Mesenteric fat pad (tissue), 1 donor: ENCODE results near the gene HPSE2. TPM values are rescaled to one million over a fixed set of nuclear protein-coding genes. Genes with fewer than 3 reads are reported as not detected.
"Not testable (repeated sequence)": the region's sequence is repeated elsewhere in the genome, so short reads cannot be mapped to it uniquely, and the experiment has no call there.

Experiments used
- DNase-seq: peaks from one replicate; pipeline ENCODE4 v3.0.0-alpha.2; 2020; ENCODE audit warnings: low spot score
- total RNA-seq: library from RNA; stranded (reverse); fragmentation: NEBNext Ultra II Directional; extraction: Animal tissue kit (Norgen Biotek cat#: 25700); gene quantifications from one replicate; pipeline ENCODE4 v1.2.1, GENCODE V29; 2021
- donor health status: DM: yes; HTN: yes; CAD: no.

HPSE2 gene
- total RNA-seq, 1 donor from 2014 or later, result 1.9 TPM

DNA sequence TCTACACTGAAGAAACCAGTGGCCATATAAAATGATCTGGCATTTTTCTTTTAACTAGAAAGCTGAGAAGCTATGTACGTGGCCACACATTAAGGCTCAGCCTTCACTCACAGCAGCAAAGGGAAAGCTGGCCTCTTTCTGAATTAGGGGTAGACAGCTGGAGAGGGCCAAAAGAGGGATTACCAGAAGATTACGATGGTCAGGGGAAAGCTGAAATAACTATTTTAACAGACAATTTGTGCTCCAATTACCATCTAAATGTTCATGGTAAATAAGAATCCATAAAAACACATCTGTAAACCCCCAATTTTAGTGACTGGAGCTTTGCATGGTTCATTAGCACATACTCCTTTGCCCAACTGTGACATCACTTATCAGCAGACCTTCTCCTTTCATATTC, 314.3 kb downstream of the HPSE2 start:
- no peak for DNase-seq

DNA sequence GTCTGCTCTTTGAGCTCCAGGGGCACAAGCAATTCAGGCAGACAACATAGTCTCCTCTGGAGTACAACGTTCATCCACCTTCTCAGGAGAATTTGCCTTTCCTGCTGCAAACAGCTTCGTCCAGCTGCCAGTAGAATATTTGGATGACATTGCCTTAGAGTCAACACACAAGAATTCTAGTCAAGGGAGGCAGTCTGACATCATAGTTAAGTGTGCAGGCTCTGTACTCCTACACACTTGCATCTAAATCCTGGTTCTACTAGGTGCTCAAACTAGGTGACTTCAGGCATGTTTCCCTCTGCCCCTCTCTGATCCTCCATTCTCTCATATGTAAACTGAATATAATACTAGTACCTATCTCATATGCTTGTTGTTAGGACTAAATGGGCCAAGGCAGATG, 314.8 kb downstream of the HPSE2 start:
- DNase-seq, result no peak

DNA sequence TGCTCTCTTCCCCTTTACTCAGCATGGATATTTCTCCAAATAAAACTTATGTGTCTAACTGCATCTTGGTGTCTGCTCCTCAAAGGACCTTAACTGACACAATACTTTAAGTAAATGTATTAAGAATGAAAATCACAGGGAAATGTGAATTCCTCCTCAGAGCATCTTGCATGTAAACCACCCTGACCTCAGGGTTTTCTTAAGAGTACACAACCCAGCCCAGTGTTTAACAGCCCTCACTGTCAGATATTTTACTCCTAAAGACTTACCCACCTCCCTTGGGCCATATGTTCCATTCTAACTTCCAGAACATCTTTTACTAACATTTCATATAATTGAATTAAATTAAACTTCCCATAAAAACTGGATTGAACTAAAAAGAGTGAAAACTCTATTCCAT, 315.3 kb downstream of the HPSE2 start:
- DNase-seq, result no peak

DNA sequence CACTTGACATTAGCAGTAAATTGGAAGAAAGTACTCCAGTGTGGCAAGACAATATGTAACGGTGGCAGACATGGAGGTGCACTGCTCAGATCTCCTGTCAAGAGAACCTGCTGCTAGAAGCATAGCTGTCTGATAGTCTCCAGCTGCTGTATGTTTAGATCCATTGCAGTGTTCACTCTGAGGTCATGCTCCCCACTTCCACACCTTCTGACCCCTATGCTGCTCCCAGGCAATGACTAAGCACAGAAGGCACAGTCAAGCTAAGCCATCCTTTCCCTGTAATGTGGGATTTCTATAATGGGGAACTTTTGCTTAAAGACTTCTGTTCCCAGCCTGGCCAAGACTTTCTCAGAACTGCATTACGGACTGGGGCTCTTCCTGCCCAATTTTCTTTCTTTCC, 315.8 kb downstream of the HPSE2 start:
- DNase-seq, result no peak

DNA sequence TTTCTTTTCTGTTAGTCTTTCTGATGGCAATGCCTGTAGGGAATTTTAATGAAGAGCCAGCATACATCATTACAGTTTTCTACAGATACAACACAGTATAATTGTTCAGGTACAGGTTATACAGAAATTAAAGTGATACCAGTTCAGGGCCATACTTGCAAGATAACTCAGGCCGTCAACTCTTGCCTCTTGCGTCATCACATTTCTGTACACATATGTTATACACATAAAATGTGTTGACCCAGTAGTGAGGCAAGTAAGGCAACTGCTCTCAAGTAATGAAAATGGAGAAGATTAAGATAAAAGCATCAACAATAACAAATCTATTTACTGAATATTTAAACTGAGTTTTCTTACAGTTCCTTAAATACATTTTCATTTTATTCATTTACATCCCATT, 317.8 kb downstream of the HPSE2 start:
- no peak for DNase-seq

DNA sequence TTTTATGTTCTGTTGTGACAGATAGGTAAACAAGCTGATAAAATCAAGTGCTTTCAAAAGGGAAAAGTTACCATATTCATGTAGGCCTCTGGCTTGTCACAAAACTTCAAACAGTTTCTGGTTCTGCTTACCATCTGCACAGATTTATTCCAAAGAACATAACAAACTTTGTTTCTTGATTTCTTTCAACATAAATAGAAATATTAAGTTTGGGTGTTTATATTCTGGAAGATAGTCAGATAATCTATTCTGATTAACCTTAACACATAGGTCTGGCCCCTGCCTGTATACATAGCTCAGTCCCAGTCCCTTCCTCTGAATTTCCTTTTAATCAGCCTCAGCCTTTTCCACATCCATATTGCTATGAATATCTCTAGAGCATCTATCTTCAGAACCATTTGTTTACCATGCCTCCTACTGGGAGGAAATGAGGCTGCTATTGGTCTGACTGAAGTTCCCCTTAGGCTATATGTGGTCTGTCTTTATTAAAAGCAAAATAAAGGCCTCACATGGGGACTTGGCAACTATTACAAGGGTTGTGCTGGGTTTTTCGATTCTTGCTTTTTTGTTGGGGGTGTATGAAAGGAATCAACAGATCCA, 319.0 kb downstream of the HPSE2 start:
- DNase-seq, result no peak

DNA sequence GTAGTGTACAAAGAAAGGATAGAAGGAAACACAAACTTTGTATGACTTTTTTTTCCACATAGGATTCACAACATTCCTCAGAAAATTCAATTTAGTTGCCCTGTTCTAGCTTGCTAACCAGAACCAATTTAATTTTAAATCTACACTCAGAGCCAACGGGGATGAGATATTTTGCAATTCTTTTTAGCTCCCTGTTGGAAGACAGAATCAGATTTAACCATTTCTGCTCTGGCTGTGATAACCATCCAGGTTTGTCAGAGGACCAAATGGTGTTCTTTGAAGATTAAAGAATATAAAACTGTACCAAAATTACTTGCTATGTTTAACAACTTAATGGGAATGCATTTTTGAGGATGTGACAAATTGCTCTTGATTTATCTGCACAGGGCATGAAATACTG, 319.7 kb downstream of the HPSE2 start:
- DNase-seq, result no peak

DNA sequence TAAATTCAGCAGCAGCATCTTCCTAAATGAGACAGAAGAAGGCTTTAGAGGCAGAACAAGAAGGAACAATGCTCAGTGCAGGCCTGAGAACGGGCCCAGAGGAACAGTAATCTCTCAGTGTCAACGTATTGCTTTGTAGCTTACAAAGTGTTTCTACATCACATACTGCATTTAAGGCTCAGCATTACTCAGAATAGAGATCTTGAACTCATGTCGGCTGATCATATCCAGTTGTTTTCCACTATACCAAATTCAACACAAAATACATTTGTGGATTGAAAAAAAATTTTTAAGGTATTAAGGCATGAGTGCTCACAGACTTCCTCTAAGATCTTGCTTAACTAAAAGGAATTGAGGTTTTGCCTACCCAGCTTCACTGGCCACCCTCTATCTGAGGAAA, 325.1 kb downstream of the HPSE2 start:
- no peak for DNase-seq

DNA sequence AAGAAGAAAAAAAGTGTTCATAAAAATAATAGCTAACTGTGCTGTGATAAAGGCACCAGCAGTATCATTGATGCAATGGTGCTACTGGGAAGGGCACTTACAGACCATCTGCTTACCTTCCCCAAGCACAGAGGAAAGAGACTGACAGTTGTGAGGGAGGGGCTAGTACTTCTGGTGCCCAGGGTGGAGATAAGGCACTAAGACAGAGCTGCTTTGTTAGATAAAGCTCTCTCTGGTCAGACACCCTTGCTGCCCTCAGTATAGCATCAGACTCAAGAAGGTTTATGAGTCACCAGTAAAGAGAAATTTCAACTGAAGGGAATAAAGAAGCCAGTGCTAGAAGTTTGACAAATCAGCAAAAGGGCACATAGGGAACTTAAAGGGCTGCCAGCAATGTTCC, 325.6 kb downstream of the HPSE2 start:
- no peak for DNase-seq

DNA sequence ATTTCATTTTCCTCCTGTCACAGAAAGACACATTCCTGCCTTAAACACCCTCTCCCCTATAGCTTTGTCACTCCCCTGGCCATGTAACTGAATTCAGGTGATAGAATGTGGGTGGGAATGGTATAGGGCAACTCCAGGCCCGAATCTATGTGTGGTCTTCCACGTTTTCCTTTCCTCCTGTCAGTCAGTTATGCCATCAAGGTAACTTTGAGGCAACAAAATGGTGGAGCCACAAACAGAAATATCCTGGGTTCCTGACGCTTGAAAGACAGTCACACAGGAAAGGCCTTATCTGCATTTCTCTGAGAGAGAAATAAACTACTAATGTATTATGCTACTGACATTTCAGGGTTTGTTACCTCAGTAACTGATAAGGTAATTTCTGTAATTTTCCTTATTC, 326.8 kb downstream of the HPSE2 start:
- DNase-seq, result no peak

DNA sequence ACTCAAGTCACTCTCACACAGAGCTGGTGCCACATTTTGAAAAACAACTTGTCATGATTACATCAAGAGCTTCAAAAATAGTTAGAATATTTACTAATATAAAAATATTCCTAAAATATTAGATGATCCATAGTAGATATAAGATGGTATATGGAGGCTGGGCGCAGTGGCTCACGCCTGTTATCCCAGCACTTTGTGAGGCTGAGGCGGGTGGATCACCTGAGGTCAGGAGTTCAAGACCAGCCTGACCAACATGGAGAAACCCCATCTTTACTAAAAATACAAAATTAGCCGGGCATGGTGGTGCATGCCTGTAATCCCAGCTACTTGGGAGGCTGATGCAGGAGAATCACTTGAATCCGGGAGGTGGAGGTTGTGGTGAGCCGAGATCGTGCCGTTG, 327.4 kb downstream of the HPSE2 start:
- not testable (repeated sequence) for DNase-seq

DNA sequence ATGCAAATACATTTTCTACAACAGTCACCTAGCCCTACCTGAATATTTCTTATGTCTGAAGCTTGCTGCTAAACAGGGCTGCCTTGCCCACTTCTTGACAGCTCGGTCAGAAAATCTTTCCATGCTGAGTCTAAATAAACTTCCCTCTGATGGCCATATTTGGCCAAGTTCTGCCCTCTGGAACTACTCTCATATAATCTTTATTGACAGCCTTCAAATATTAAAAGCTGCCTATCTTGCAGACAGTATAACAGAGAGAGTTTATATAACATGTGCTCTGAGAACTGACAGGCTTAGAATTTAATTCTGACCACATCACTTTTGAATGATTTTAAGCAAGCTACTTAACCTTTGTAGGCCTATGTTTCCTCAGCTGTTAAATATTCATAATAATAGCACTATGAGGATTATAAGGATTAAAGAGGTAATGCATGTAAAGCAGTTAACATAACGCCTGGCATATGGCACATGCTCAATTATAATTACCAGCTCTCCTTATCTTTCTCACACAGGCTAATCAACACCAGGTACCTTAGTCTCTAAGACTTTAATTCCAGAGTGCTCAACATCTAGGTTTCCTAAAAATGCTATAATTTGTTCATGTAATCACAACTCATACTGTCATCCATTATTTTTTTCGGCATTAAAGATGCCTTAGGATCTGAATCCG, 334.1 kb downstream of the HPSE2 start:
- DNase-seq, result no peak

DNA sequence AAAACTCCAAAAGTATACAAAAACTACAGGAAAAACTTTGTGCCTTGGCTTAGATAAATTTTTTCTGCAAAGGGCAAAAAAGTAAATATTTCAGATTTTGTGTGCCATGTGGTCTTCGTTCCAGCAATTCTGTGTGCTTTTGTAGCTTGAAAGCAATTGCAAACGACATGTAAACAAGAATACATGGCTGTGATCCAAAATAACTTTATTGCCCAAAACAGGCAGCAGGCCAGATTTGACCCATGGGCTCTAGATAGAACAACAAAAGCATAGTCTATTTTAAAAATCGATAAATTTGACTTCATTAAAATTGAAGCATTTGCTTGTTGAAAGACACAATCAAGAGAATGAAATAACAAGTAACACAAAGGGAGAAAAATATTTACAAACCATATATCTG, 336.6 kb downstream of the HPSE2 start:
- no peak for DNase-seq

DNA sequence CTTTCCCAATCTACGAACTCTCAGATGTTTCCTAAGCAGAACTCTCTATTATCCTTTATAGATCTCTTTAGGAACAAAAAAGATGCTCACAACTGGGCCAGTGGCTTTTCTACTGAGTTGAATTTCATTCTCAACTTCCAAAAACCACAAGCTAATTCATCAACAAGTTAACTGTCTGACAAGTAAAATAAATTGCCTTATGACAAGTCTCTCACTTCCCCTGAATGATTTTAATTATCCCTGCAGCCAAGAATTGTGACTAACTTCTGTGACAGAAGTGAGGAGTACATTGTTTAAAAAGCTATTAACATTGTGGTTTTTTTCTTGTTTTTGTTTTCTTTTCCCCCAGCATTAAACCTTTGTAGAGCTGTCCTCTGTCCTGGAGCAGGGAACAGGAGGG, 343.1 kb downstream of the HPSE2 start:
- DNase-seq, result no peak

DNA sequence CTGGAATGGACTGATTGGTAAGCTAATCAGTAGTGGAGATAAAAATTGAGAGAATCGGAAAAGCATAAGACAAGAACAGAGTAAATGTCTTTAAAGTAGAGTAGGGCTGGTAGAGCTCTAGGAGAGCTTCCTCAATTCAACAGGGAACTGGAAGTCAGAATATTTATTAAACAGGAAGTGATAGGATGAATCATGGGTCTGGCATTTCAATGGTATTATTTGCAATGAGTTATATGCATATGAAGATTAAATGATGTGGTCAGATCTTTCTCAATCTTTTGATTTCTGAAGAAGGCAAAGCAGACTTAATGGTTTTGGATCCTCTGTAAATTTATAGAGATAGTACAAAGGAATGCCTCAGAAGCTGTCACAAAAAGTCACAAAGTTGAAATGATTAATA, 349.0 kb downstream of the HPSE2 start:
- no peak for DNase-seq

DNA sequence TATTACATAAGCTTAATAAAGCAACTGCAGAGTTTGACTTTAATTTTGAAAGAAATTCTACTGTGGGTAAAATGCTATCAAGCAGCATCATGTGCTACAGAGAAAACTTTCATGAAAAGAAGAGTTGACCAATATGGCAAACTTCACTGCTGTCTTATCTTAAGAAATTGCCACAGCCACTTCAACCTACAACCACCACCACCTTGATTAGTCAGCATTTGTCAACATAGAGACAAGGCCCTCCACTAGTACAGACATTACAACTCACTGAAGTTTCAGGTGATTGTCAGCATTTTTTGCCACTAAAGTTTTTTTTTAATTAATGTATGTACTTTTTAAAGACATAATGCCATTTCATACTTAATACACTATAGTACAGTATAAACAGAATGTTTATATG, 350.3 kb downstream of the HPSE2 start:
- no peak for DNase-seq

DNA sequence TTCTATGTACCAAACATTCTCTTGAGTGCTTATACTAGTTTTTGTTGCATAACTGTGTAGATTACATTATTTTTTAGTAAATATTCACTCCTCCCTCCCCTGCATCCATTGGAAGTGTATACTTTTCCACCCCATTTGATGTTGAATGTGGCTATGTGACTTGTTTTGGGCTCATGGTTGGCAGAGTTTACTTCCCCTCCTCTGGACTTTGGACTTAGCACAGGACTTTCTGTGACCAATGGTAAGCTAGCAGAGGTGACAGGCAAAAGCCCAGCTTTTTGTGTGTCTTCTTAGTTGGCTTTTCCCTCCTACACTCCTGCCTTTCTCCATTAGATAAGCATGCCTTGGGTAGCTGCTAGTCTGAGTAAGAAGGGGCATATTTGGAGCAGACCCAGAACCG, 353.9 kb downstream of the HPSE2 start:
- DNase-seq, result no peak

DNA sequence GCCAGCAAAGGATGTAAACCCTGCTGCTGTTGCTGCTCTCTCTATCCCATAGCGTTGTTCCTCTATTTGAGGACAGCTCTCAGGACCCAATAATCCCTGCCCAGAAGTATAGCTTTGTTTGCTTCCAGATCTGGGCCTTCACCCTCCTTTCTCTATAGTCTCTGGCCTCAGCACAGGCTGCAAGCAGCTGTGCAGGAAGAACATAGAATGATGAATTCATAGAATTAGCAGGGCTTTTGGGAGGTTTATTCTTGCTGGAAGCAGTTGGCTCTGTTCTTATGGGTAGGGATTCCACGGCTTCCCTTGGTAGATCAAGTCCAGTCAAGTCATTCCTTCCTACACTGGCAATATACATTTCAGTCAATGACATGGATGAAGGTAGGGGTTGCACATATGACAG, 354.7 kb downstream of the HPSE2 start:
- DNase-seq, result no peak

DNA sequence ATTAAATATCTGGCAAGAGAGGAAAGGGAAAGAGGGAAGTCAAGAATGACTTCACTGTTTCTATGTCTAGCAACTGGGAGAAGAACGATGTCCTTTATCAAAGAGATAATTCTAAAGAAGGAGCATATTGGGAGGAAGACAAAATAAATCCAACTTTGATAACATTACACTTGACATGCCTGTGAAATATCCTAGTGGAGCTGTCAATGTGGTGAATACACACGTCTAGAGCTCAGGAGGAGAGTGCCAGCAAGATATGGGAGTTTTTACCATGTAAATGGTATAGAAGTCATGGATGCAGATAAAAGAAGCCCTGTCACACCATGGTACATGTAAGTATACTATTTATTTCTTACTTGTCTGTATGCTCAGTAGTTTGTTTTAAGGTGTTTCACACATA, 356.7 kb downstream of the HPSE2 start:
- DNase-seq, result no peak

DNA sequence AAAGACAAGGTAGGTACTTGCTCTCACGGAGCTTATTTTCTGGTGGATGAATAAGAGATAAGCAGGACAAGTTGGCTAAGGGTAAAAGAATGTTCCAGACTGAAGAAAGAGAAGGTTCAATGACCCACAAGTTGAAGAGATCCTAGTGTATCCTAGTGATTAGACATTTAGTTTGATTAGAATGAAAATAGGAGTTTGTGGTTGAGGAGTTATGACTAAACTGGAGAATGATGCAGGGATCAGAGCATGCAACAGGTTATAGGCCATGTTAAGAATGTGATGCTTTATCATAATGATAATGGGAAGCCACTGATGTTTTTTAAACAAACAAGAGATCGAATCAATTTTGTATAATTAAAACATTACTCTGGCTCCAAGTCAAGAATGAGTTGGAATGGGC, 357.2 kb downstream of the HPSE2 start:
- DNase-seq, result no peak

DNA sequence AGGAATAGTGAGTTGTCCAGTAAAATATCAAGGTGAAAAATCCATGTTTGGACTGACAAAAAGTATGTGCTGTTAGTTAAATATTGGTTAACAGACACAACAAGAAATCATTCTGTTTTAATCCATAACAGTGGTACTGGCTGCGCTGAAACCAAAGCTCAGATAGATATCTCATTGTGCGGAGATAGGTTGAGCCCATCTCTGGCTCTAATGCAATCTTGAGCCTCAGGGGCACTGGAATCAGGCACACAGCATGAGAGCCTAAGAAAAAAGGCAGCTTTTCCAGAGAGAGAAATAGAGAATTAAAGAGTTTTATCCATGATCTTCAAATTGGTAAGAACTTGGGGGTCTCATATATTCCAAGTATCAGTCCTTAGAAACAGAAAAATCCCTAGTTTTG, 373.7 kb downstream of the HPSE2 start:
- DNase-seq, result no peak

DNA sequence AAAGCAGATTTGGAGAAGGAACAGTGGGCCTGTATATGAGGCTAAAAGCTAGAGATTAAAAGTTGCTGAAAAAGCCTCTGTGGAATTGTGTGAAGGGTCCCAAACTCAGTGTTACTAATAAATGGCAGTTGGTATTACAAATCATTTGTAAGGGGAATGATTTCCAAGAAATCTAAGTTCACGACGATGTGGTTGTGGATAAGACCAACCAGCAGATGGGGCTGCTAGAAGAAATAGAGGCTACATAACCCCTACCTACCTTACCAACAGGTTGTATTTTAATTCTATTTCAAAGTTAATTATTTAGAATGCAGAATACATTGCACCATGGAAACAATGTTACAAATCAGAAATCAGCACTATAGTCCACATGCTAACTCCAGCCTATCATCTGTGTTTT, 377.1 kb downstream of the HPSE2 start:
- no peak for DNase-seq

DNA sequence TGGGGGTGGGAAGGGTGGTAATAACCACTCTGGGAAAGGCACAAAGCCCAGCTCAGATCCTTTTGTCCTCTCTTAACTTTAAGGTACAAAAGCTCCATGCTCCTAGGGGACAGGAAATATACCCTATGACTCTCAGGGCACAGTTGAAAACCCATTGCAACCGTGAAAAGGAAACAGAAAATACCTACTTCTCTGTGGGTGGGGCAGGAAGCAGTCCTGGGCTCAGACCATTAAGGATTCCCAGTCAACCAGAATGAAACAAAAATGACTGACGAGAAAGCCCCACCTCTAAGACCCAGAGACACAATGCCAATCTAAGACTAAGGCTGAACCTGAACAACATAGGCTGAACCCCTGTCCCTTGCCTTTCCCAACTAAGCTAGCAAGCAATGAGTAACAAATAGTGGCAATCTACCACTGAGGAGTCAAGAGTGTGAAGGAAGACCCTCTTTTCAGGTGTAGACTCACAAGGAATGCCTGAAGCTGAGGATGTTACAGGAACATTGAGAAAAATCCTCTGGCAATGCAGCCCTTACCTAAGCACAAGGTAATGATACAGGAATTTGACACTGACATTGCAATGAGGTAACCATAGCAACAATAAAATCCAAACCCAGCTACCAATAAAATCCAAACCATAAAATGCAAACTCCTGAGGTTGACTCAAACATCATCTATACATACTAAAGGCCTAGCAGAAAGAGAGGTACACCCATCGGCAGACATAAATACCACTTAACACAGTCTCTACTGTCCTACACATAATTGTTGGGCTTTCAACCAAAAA, 380.1 kb downstream of the HPSE2 start:
- no peak for DNase-seq
